ENCODE results near the gene DDR2. TPM values are rescaled to one million over a fixed set of nuclear protein-coding genes. Genes with fewer than 3 reads are reported as not detected.
A peak's percentile ranks its signal among the peaks of the same experiment; 100 is the strongest.
"Not testable (repeated sequence)": the region's sequence is repeated elsewhere in the genome, so short reads cannot be mapped to it uniquely, and the experiment has no call there.

The DDR2 gene
- total and polyA plus RNA-seq, 2 of the 4 experiments (the other 2 are of a cell fraction), result 66.1 to 245 TPM

DNA sequence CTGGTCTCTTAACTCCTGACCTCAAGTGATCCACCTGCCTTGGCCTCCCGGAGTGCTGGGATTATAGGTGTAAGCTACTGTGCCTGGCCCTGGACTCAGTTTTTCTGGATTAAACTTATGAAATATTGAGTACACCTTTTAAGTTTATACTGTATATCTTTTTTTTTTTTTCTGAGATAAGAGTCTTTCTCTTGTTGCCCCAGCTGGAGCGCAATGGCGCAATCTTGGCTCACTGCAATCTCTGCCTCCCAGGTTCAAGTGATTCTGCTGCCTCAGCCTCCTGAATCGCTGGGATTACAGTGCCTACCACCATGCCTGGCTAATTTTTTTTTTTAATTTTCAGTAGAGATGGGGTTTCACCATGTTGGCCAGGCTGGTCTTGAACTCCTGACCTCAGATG lies 47.2 kb upstream of the DDR2 start:
- intact Hi-C loops (cut with micrococcal nuclease); H2BK5ac ChIP-seq (ENCODE audit: low read depth, low read length, poor library complexity, severe bottlenecking); H3K18ac ChIP-seq (ENCODE audit: low read depth, low read length); H3K4me2 ChIP-seq (ENCODE audit: low read depth, low read length); H4K20me1 ChIP-seq (ENCODE audit: insufficient read depth, low read length); in situ Hi-C loops (cut with MboI; ENCODE audit: low sequenced_read_pairs); H3K4ac ChIP-seq (ENCODE audit: low read depth, low read length); H3K27me3 ChIP-seq (ENCODE audit: control insufficient read depth, insufficient read depth, low read length); ATAC-seq (ENCODE audit: low read depth); H3K4me1 ChIP-seq (ENCODE audit: control insufficient read depth, insufficient read depth, low read length); H3K27ac ChIP-seq (ENCODE audit: insufficient read depth, low read length); H3K9me3 ChIP-seq (ENCODE audit: control insufficient read depth, insufficient read depth, low read length); dilution Hi-C loops (cut with HindIII; ENCODE audit: low sequenced_read_pairs, unreplicated experiment); H3K23ac ChIP-seq (ENCODE audit: low read depth, low read length); H4K5ac ChIP-seq (ENCODE audit: low read depth, low read length); H2BK15ac ChIP-seq (ENCODE audit: low read depth, low read length); POLR2A ChIA-PET (ENCODE audit: unreplicated experiment); H3K14ac ChIP-seq (replicated peaks; ENCODE audit: low read depth, low read length); H3K9me1 ChIP-seq (ENCODE audit: insufficient read depth, low read length); H3K9ac ChIP-seq (ENCODE audit: low read depth, low read length); H2BK120ac ChIP-seq (ENCODE audit: low read depth, low read length); H3K56ac ChIP-seq (ENCODE audit: extremely low read depth, insufficient read depth, low read length); H2AK5ac ChIP-seq (ENCODE audit: low read depth, low read length); DNase-seq; H3K4me3 ChIP-seq (ENCODE audit: insufficient read depth, low read depth, low read length); H2AFZ ChIP-seq (replicated peaks; ENCODE audit: low read length, poor library complexity); BruUV-seq (replicated peaks); H4K8ac ChIP-seq (ENCODE audit: low read depth in 2 of 2, low read length in 2 of 2); H4K91ac ChIP-seq (ENCODE audit: insufficient read depth, low read depth, low read length); H2AK9ac ChIP-seq (replicated peaks; ENCODE audit: low read depth, low read length, poor library complexity); H2BK20ac ChIP-seq (ENCODE audit: low read depth, low read length): not testable (repeated sequence)
- H3K79me1 ChIP-seq (ENCODE audit: low read depth in 1 of 2, low read length in 2 of 2), result peaks cover 24 to 40% of the 10 kb centered on the region in 2 experiments
- CTCF ChIA-PET, result interaction anchor here (0.6 kb wide), 1 partner anchor 20 kb away, joined by 5 read pairs; no protein-coding TSS in a partner anchor
- H3K36me3 ChIP-seq (ENCODE audit: control insufficient read depth, insufficient read depth, low read length), result peaks cover 29% of the 10 kb centered on the region
- no CpG with 5 or more reads among the region's 4 CpGs for WGBS, 2 experiments (ENCODE audit: extremely low coverage in 2 of 2, insufficient read length in 1 of 2)
- 0 out of 2 replicates have a peak, but pooled peaks have one; percentile 20 for TF ChIP-seq CEBPB (IDR thresholded peaks at IDR 0.05; ENCODE audit: low read depth, low read length)

All from IMR-90 (cell line).